ENCODE data around the gene VHLL. TPM values are rescaled to one million over a fixed set of nuclear protein-coding genes. Genes with fewer than 3 reads are reported as not detected.

Gene VHLL
- total RNA-seq, 3 donors from 2014 or later (not counting 1 experiment from before 2014, with no cell fraction given) = 0.42 TPM; not detected in 2

GRCh38 chr1:156249593-156249992, 49.5 kb downstream of the VHLL start:
- Histone ChIP-seq H3K4me1 (ENCODE audit: control insufficient read depth, insufficient read depth, low read length) (peaks cover 16% of the 10 kb centered on the region), H3K27ac (ENCODE audit: low read length) (no peak overlapping the region), H3K4me3 (ENCODE audit: low read length) (no peak overlapping the region), H3K9me3 (ENCODE audit: control insufficient read depth, insufficient read depth, low read length) (no peaks in the 10 kb centered on the region), H3K27me3 (ENCODE audit: control insufficient read depth, insufficient read depth, low read length) (no peaks in the 10 kb centered on the region), H3K36me3 (ENCODE audit: control insufficient read depth, insufficient read depth, low read length) (peaks cover 52% of the 10 kb centered on the region)
- Mint-ChIP-seq H3K36me3 (no peaks in the 10 kb centered on the region), H3K27ac (no peak overlapping the region), H3K4me3 (no peak overlapping the region), H3K27me3 (ENCODE audit: low read depth in 2 of 2) (no peaks in the 10 kb centered on the region), H3K9me3 (no peaks in the 10 kb centered on the region), H3K4me1 (peaks cover 0 to 23% of the 10 kb centered on the region in 2 donors)
- no peak for TF ChIP-seq CTCF (IDR thresholded peaks at IDR 0.05)
- ATAC-seq = no peak
- intact Hi-C loops (cut with micrococcal nuclease) = no loop called here
- WGBS (ENCODE audit: insufficient coverage) = 97% methylated on average over 4 of the region's 5 CpGs
- DNase-seq = no peak

Other genes starting within 250 kb of the VHLL start
- gene UBQLN4, start 245.5 kb downstream of the VHLL start, total RNA-seq = 10 to 100 TPM; 14.4 to 23.5 (median 23.5) TPM
- 10 to 100 TPM; 23.5 to 26.1 (median 24.6) TPM for gene LAMTOR2, start 244.5 kb downstream of the VHLL start, total RNA-seq
- gene RAB25, start 238.1 kb downstream of the VHLL start, total RNA-seq = under 1 TPM in 1 of 3 donors, not detected in 2; 0.82 TPM
- under 1 TPM; 0.05 to 0.16 (median 0.14) TPM for gene MEX3A, start 216.8 kb downstream of the VHLL start, total RNA-seq
- gene LMNA, start 184.6 kb downstream of the VHLL start, total RNA-seq = 100 to 1,000 TPM; 201 to 504 (median 273) TPM
- gene SEMA4A, start 145.7 kb downstream of the VHLL start, total RNA-seq = 10 to 100 TPM in 1 of 3 donors, 1 to 10 TPM in 2; 2.6 to 13.0 (median 7.0) TPM
- gene SLC25A44, start 105.2 kb downstream of the VHLL start, total RNA-seq = 10 to 100 TPM; 17.1 to 49.2 (median 22.0) TPM
- 10 to 100 TPM; 61.5 to 70.3 (median 64.0) TPM for gene PMF1, start 86.3 kb downstream of the VHLL start, total RNA-seq
- gene BGLAP, start 57.1 kb downstream of the VHLL start, total RNA-seq = 1 to 10 TPM in 2 of 3 donors, under 1 TPM in 1; 0.45 to 1.6 (median 1.1) TPM
- gene PAQR6, start 51.3 kb downstream of the VHLL start, total RNA-seq = 1 to 10 TPM; 2.6 to 5.5 (median 3.5) TPM
- gene SMG5, start 16.5 kb downstream of the VHLL start, total RNA-seq = 10 to 100 TPM; 76.7 to 93.9 (median 87.6) TPM
- 1 to 10 TPM; 3.3 to 5.8 (median 5.0) TPM for gene TMEM79, start 15.0 kb downstream of the VHLL start, total RNA-seq
- gene GLMP, start 3.6 kb downstream of the VHLL start, total RNA-seq = 10 to 100 TPM; 22.9 to 29.1 (median 26.8) TPM
- 10 to 100 TPM; 70.3 to 87.5 (median 79.8) TPM for gene CCT3, start 39.0 kb upstream of the VHLL start, total RNA-seq
- not detected for gene TSACC, start 39.2 kb upstream of the VHLL start, total RNA-seq
- not detected for gene RHBG, start 69.9 kb upstream of the VHLL start, total RNA-seq
- gene MEF2D, start 201.5 kb upstream of the VHLL start, total RNA-seq = 100 to 1,000 TPM; 232 to 298 (median 284) TPM